GM12878 (cell line): Measurements from ENCODE around the gene FOXJ3. TPM values are rescaled to one million over a fixed set of nuclear protein-coding genes. Genes with fewer than 3 reads are reported as not detected.

Experiments used
- ATAC-seq: fragments of 200-7000 bp; cut with Tn5 transposase; 3 replicates; pipeline ENCODE4 v1.9.1; 2020; ENCODE audit warnings: mild to moderate bottlenecking, moderate library complexity
- BruUV-seq: library from RNA; stranded (reverse); fragments of 400-500 nt; replicated peaks from 2 replicates; lab custom pipeline; 2021; lab: Mats Ljungman, UMichigan
- CTCF ChIA-PET: fragments of 300-600 bp; sonication (Branson Sonifier 250); formaldehyde crosslinking; extraction: SDS; loops from one replicate; lab custom pipeline; 2021; ENCODE audit warnings: inconsistent platforms; lab: Yijun Ruan, JAX
- POLR2A ChIA-PET: fragments of 350-600 bp; formaldehyde crosslinking; extraction: SDS; loops from one replicate; lab custom pipeline; 2021; ENCODE audit warnings: inconsistent platforms; lab: Charles Lee
- RAD21 ChIA-PET: fragments of 300-600 bp; sonication (Branson Sonifier 250); formaldehyde crosslinking; loops from one replicate; lab custom pipeline; 2023; ENCODE audit warnings: antibody characterized with exemption; ENCODE audit not compliant: unreplicated experiment; lab: Charles Lee
- SMC1A ChIA-PET: fragments of 300-600 bp; sonication (Branson Sonifier 250); formaldehyde crosslinking; loops from one replicate; lab custom pipeline; 2023; ENCODE audit not compliant: unreplicated experiment, uncharacterized antibody; lab: Charles Lee
- DNase-seq: peaks from one replicate; pipeline ENCODE4 v3.0.0-alpha.2; 2011; ENCODE audit warnings: low read depth, low spot score
- FAIRE-seq: peaks from 3 replicates; lab custom pipeline; 2011; peaks lifted over from hg19 to GRCh38; lab: Jason Lieb, UNC
- H2AFZ ChIP-seq: 2 replicates; pipeline ENCODE4 v1.6.0; 2011; ENCODE audit warnings: low read depth, low read length, control low read depth; ENCODE audit not compliant: control insufficient read depth
- H3K27ac ChIP-seq: 2 replicates; pipeline ENCODE4 v1.5.1; 2011; ENCODE audit warnings: control low read depth; ENCODE audit not compliant: control insufficient read depth, insufficient read depth
- H3K27me3 ChIP-seq, 2 experiments: replicated peaks in 1 of 2; 2 replicates each; pipeline versions ENCODE4 v1.6.0 to v1.6.1; 2011; ENCODE audit warnings: low read length in 1 of 2; ENCODE audit not compliant: control insufficient read depth in 2 of 2, insufficient read depth in 2 of 2
- H3K36me3 ChIP-seq, 2 experiments: 2 replicates each; pipeline ENCODE4 v1.5.1; 2011; ENCODE audit warnings: low read length in 1 of 2; ENCODE audit not compliant: control insufficient read depth in 2 of 2, insufficient read depth in 2 of 2
- H3K4me1 ChIP-seq: 2 replicates; pipeline ENCODE4 v1.6.1; 2011; ENCODE audit warnings: mild to moderate bottlenecking, low read length, moderate library complexity, mixed read lengths; ENCODE audit not compliant: control insufficient read depth, insufficient read depth
- H3K4me2 ChIP-seq: 2 replicates; pipeline ENCODE4 v1.6.0; 2011; ENCODE audit warnings: control low read depth; ENCODE audit not compliant: control insufficient read depth, insufficient read depth
- H3K4me3 ChIP-seq: fragments of 200-600 bp; sonication (generic); 2 replicates; pipeline ENCODE4 v1.5.1; 2016
- H3K79me2 ChIP-seq: 2 replicates; pipeline ENCODE4 v1.6.0; 2011; ENCODE audit warnings: low read length; ENCODE audit not compliant: control insufficient read depth, insufficient read depth
- H3K9ac ChIP-seq: 2 replicates; pipeline ENCODE4 v1.8.0; 2011; ENCODE audit warnings: low read length, control low read depth, mixed read lengths; ENCODE audit not compliant: control insufficient read depth, insufficient read depth
- H3K9me3 ChIP-seq: replicated peaks from 3 replicates; pipeline ENCODE4 v1.5.1; 2011; ENCODE audit warnings: mild to moderate bottlenecking, low read length; ENCODE audit not compliant: control insufficient read depth, insufficient read depth
- H4K20me1 ChIP-seq: 2 replicates; pipeline ENCODE4 v1.6.0; 2011; ENCODE audit not compliant: control insufficient read depth, insufficient read depth
- IRF4 ChIP-seq: IDR thresholded peaks from 2 replicates; pipeline ENCODE4 v1.6.1; 2011; ENCODE audit warnings: low read depth, low read length
- NFXL1 ChIP-seq: fragments of 450-650 bp; IDR thresholded peaks from 2 replicates; pipeline ENCODE4 v1.6.1; 2017; ENCODE audit warnings: antibody characterized with exemption, mild to moderate bottlenecking, borderline replicate concordance
- RAD21 ChIP-seq: IDR thresholded peaks from 2 replicates; pipeline ENCODE4 v1.6.1; 2011; ENCODE audit warnings: mild to moderate bottlenecking, low read depth, low read length, moderate library complexity; ENCODE audit not compliant: insufficient read depth
- SMC3 ChIP-seq: IDR thresholded peaks from 2 replicates; pipeline ENCODE4 v1.6.1; 2011; ENCODE audit warnings: low read length, improper control_type of control experiment, borderline replicate concordance
- YY1 ChIP-seq: IDR thresholded peaks from 2 replicates; pipeline ENCODE4 v1.6.1; 2011; ENCODE audit warnings: low read depth, mild to moderate bottlenecking, low read length
- WGBS: methylation state at CpG from one replicate; pipeline ENCODE4 v1.1.6; 2016; ENCODE audit warnings: low lambda C conversion rate; ENCODE audit not compliant: insufficient replicate concordance, insufficient coverage; ENCODE audit errors: missing lambda C conversion rate; 5-methylcytosine and 5-hydroxymethylcytosine counted together
- in situ Hi-C: fragments of 300-500 bp; cut with MboI; formaldehyde crosslinking; loops from 9 replicates; pipeline ENCODE4 v1.14.3; 2018; ENCODE audit warnings: mixed read lengths
- intact Hi-C: fragments of 100-400 bp; cut with micrococcal nuclease; formaldehyde crosslinking; loops from one replicate; pipeline ENCODE4 v1.14.2; 2022; ENCODE audit not compliant: unreplicated experiment
- polyA plus RNA-seq, 11 experiments: library from polyadenylated mRNA; depleted of rRNA in 4 of 11; unstranded in 6 of 11; stranded (reverse) in 5 of 11; fragments of >200 nt; fragmentation: Nextera tagmentation in 4 of 11; fragmentation: Illumina TruSeq in 1 of 11; extraction: Ambion mirVana in 4 of 11; extraction: Trizol in 1 of 11; gene quantifications; 1 replicate in 1 of 11; 2 replicates in 10 of 11; pipeline versions ENCODE4 v1.2.1 to v1.2.3, GENCODE V29; 2011 to 2016; ENCODE audit warnings: inconsistent platforms in 2 of 11, missing spikeins in 2 of 11, low read depth in 1 of 11
- total RNA-seq, 4 experiments: library from RNA; depleted of rRNA in 3 of 4; stranded (reverse); fragments of >200 nt in 3 of 4; fragmentation: Illumina TruSeq in 1 of 4; extraction: Trizol in 1 of 4; gene quantifications; 2 replicates each; pipeline versions ENCODE4 v1.2.1 to v1.2.3, GENCODE V29; 2013 to 2021
- TF ChIP-seq, protein P1 (sequence below): IDR thresholded peaks from 2 replicates; pipeline ENCODE4 v1.6.1; 2012; ENCODE audit warnings: improper control_type of control experiment, low read depth, low read length; ENCODE audit not compliant: insufficient replicate concordance
- TF ChIP-seq, protein P2 (sequence below), 3 experiments: IDR thresholded peaks in 2 of 3; conservative IDR thresholded peaks in 1 of 3; 2 replicates each; pipeline ENCODE4 v1.5.1; 2011; ENCODE audit warnings: low read depth in 3 of 3, low read length in 3 of 3, mild to moderate bottlenecking in 3 of 3, control low read depth in 2 of 3, moderate library complexity in 2 of 3, inconsistent platforms in 1 of 3, mixed read lengths in 1 of 3; ENCODE audit not compliant: control insufficient read depth in 2 of 3, insufficient read depth in 1 of 3; ENCODE audit errors: extremely low read depth in 1 of 3

Gene FOXJ3
- total and polyA plus RNA-seq, 10 of the 15 experiments (the other 5 are each of a cell fraction or from before 2014, with no cell fraction given) = 9.5 to 54.2 (median 24.7) TPM

DNA sequence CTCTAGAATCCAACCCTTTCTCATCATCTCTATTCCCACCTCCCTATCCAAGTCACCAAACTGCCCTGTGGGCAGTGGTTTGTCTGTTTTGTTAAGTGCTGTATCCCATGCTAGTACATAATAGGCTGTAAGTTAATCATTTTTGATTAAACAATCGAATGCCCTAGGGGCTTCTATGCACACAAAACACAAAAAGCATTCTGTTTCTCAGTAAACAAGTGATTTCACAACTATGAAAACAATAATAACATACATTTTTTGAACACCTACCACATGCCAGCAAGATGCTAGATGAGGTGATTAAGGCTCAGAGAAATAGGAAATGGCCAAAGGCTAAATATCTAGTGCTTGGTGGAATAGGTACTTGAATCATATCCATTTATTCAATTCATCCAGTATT, 186.9 kb downstream of the FOXJ3 start (continued):
- TF ChIP-seq, protein P1, sequence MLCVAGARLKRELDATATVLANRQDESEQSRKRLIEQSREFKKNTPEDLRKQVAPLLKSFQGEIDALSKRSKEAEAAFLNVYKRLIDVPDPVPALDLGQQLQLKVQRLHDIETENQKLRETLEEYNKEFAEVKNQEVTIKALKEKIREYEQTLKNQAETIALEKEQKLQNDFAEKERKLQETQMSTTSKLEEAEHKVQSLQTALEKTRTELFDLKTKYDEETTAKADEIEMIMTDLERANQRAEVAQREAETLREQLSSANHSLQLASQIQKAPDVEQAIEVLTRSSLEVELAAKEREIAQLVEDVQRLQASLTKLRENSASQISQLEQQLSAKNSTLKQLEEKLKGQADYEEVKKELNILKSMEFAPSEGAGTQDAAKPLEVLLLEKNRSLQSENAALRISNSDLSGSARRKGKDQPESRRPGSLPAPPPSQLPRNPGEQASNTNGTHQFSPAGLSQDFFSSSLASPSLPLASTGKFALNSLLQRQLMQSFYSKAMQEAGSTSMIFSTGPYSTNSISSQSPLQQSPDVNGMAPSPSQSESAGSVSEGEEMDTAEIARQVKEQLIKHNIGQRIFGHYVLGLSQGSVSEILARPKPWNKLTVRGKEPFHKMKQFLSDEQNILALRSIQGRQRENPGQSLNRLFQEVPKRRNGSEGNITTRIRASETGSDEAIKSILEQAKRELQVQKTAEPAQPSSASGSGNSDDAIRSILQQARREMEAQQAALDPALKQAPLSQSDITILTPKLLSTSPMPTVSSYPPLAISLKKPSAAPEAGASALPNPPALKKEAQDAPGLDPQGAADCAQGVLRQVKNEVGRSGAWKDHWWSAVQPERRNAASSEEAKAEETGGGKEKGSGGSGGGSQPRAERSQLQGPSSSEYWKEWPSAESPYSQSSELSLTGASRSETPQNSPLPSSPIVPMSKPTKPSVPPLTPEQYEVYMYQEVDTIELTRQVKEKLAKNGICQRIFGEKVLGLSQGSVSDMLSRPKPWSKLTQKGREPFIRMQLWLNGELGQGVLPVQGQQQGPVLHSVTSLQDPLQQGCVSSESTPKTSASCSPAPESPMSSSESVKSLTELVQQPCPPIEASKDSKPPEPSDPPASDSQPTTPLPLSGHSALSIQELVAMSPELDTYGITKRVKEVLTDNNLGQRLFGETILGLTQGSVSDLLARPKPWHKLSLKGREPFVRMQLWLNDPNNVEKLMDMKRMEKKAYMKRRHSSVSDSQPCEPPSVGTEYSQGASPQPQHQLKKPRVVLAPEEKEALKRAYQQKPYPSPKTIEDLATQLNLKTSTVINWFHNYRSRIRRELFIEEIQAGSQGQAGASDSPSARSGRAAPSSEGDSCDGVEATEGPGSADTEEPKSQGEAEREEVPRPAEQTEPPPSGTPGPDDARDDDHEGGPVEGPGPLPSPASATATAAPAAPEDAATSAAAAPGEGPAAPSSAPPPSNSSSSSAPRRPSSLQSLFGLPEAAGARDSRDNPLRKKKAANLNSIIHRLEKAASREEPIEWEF = no peak

DNA sequence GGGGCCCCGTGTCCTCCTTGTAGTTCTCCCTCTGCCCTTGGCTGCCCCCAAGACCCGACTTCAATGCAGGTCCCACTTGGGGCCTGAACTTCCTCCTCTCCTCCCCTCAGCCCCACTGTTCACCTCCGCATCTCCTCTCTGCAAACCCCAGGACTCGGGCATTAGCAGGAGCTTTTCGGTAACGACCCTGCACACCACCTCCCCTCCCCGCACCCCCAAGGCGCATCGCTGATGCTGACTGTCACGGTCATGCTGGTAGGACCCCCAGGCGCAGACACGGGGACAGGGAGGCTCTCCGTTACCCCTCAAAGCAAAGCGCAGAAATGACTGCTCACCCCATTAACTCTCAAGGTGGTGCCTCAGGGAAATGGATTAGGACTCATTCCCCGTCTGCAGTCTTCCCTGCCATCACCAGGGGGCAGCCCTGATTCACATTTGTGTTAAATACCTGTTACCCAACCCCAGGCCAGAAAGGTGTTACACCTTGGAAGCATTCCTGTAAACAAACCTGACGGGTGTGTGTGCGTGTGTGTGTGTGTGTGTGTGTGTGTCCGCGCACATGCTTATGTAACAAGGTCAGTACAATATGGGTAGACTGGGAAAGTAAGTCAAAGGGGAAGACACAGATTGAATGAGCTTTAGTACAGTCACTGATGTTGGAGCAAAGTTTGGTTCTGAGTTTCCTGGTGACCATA, 188.3 kb downstream of the FOXJ3 start:
- POLR2A ChIA-PET = no interaction called here
- H4K20me1 ChIP-seq = peaks cover 2% of the 10 kb centered on the region; the same call in 1 of the 2 replicates
- H3K79me2 ChIP-seq = no peaks in the 10 kb centered on the region
- ATAC-seq = peak; percentile 93
- no peaks in the 10 kb centered on the region for H3K27me3 ChIP-seq
- H3K9ac ChIP-seq = no peak overlapping the region
- no peak overlapping the region for H2AFZ ChIP-seq
- RAD21 ChIA-PET = interaction anchor here (0.6 to 1.7 kb wide), 2 partner anchors 27 to 628 kb away, joined by 3 to 8 read pairs; no protein-coding TSS in a partner anchor
- CTCF ChIA-PET = interaction anchor here (0.6 to 1.7 kb wide), 12 partner anchors 9 to 867 kb away, joined by 3 to 17 read pairs (median 3); no protein-coding TSS in a partner anchor
- H3K4me2 ChIP-seq = no peak overlapping the region
- peak; percentile 96 for FAIRE-seq
- no peaks in the 10 kb centered on the region for H3K9me3 ChIP-seq
- no peaks in the 10 kb centered on the region for H3K4me1 ChIP-seq
- H3K4me3 ChIP-seq = no peak overlapping the region
- no peak for DNase-seq
- BruUV-seq = no TSS peak
- H3K27ac ChIP-seq = no peak overlapping the region
- in situ Hi-C loops = no loop called here
- intact Hi-C loops = loop anchor here (2.0 to 10.0 kb wide), 3 partner anchors 26 to 572 kb away; no protein-coding TSS in a partner anchor
- TF ChIP-seq SMC3 = peak; percentile 77
- TF ChIP-seq NFXL1 = no peak
- peak; percentile 65 for TF ChIP-seq YY1
- peak; percentile 89 for TF ChIP-seq RAD21
- 0 out of 2 replicates have a peak, but pooled peaks have one; percentile 10 for TF ChIP-seq IRF4
- TF ChIP-seq, protein P2, sequence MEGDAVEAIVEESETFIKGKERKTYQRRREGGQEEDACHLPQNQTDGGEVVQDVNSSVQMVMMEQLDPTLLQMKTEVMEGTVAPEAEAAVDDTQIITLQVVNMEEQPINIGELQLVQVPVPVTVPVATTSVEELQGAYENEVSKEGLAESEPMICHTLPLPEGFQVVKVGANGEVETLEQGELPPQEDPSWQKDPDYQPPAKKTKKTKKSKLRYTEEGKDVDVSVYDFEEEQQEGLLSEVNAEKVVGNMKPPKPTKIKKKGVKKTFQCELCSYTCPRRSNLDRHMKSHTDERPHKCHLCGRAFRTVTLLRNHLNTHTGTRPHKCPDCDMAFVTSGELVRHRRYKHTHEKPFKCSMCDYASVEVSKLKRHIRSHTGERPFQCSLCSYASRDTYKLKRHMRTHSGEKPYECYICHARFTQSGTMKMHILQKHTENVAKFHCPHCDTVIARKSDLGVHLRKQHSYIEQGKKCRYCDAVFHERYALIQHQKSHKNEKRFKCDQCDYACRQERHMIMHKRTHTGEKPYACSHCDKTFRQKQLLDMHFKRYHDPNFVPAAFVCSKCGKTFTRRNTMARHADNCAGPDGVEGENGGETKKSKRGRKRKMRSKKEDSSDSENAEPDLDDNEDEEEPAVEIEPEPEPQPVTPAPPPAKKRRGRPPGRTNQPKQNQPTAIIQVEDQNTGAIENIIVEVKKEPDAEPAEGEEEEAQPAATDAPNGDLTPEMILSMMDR (IDR thresholded peaks at IDR 0.05 in 2 of 3, conservative IDR thresholded peaks at IDR 0.05 in 1 of 3; ENCODE audit: control insufficient read depth in 2 of 3, extremely low read depth in 1 of 3, insufficient read depth in 1 of 3, low read depth in 3 of 3, low read length in 3 of 3) = peak; percentile 84 to 87 (median 85)
- SMC1A ChIA-PET = interaction anchor here (0.6 to 1.4 kb wide), 6 partner anchors 11 to 335 kb away, joined by 3 to 9 read pairs (median 4); no protein-coding TSS in a partner anchor
- H3K36me3 ChIP-seq = no peaks in the 10 kb centered on the region
- 12% methylated on average over 15 of the region's 19 CpGs for WGBS
